ENCODE measurements around the gene EEA1.

The EEA1 gene

DNA sequence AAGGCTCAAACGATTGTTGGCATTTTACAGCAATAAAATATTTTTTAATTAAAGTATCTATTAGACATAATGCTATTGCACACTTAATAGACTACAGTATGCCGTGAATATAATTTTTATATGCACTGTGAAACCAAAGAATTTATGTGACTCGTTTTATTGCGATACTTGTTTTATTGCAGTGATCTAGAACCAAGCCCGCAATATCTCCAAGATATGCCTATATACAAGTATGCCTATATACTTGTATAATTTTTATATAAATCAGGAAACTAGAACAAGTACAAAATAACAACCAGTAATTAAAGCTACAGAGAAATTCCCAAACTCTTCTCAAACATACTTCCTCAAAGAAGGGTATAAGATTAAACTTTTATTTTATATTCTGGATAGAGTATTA, 31.3 kb downstream of the EEA1 start:
- no peaks in the 10 kb centered on the region for H3K4me1 ChIP-seq (ENCODE audit: control insufficient read depth, insufficient read depth, low read length)
- ChIA-PET POLR2A (no interaction called here), CTCF (no interaction called here)
- H3K27ac ChIP-seq (ENCODE audit: extremely low read depth, low read depth, low read length) = no peak overlapping the region
- no peaks in the 10 kb centered on the region for H3K9me3 ChIP-seq (ENCODE audit: control insufficient read depth, insufficient read depth, low read depth, low read length)
- H3K4me3 ChIP-seq (ENCODE audit: low read depth, low read length) = no peak overlapping the region
- H3K36me3 ChIP-seq (ENCODE audit: control insufficient read depth in 2 of 2, insufficient read depth in 1 of 2, low read length in 2 of 2) = no peaks in the 10 kb centered on the region; a peak in 1 of 3 replicates
- TF ChIP-seq, protein P1, sequence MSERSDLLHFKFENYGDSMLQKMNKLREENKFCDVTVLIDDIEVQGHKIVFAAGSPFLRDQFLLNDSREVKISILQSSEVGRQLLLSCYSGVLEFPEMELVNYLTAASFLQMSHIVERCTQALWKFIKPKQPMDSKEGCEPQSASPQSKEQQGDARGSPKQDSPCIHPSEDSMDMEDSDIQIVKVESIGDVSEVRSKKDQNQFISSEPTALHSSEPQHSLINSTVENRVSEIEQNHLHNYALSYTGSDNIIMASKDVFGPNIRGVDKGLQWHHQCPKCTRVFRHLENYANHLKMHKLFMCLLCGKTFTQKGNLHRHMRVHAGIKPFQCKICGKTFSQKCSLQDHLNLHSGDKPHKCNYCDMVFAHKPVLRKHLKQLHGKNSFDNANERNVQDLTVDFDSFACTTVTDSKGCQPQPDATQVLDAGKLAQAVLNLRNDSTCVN (tag by site-specific recombination; optimal IDR thresholded peaks at IDR 0.05) = no peak
- no peak for TF ChIP-seq RBAK (tag by site-specific recombination; IDR thresholded peaks at IDR 0.05)

DNA sequence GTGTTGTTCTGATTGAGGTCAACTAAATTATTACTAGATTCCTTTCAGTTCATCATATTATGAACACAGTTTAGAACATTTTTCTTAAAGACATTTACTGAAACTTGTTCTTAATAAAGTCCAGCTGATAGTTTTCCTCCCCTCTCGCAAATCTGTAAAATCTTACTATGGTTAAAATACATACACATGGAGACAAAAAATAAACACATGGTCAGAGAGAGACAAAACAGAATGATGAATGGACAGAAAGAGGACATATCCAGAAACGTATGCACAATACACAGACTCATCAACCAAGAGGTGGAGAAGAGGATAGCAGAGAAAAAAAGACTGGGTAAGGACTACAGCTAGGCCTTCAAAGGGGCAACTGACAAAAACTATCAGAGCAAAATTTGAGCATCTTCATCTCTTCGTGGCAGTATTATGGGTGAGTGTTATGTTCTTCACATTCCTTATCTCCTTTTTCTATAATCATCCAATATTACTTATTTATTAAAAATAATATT, 38.4 kb downstream of the EEA1 start:
- POLR2A ChIA-PET = no interaction called here
- H3K4me1 ChIP-seq (ENCODE audit: control insufficient read depth, insufficient read depth, low read length) = no peaks in the 10 kb centered on the region

DNA sequence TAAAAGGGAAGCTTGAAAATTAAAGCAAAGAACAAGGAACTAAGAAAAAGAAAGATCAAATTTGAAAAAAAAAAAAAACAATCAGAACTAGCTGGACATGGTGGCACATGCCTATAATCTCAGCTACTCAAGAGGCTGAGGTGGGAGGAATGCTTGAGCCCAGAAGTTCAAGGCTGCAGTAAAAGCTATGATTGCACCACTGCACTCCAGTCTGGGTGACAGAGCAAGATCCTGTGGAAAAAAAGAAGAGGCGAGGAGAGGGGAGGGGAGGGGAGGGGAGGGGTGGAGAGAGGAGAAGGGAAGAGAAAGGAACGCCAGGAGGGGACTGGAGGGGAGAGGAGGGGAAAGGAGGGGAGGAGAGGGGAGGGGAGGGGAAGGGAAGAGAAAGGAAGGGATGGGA, 43.0 kb downstream of the EEA1 start:
- no peak for TF ChIP-seq ZNF596 (tag by site-specific recombination; IDR thresholded peaks at IDR 0.05)
- TF ChIP-seq KLF16 (tag by site-specific recombination; IDR thresholded peaks at IDR 0.05) = no peak
- TF ChIP-seq, protein P2, sequence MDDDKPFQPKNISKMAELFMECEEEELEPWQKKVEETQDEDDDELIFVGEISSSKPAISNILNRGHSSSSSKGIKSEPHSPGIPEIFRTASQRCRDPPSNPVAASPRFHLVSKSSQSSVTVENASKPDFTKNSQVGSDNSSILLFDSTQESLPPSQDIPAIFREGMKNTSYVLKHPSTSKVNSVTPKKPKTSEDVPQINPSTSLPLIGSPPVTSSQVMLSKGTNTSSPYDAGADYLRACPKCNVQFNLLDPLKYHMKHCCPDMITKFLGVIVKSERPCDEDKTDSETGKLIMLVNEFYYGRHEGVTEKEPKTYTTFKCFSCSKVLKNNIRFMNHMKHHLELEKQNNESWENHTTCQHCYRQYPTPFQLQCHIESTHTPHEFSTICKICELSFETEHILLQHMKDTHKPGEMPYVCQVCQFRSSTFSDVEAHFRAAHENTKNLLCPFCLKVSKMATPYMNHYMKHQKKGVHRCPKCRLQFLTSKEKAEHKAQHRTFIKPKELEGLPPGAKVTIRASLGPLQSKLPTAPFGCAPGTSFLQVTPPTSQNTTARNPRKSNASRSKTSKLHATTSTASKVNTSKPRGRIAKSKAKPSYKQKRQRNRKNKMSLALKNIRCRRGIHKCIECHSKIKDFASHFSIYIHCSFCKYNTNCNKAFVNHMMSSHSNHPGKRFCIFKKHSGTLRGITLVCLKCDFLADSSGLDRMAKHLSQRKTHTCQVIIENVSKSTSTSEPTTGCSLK (tag by site-specific recombination; IDR thresholded peaks at IDR 0.05) = no peak
- TF ChIP-seq ZBTB7A (tag by site-specific recombination; IDR thresholded peaks at IDR 0.05; ENCODE audit: low read depth) = no peak
- TF ChIP-seq TRIM28 (IDR thresholded peaks at IDR 0.05; ENCODE audit: borderline replicate concordance, low read length) = no peak
- no peak for TF ChIP-seq ZNF155 (tag by site-specific recombination; IDR thresholded peaks at IDR 0.05)
- no peak for TF ChIP-seq KLF9 (tag by site-specific recombination; IDR thresholded peaks at IDR 0.05; ENCODE audit: low read depth)
- no peak for TF ChIP-seq ZNF555 (tag by site-specific recombination; conservative IDR thresholded peaks at IDR 0.05)
- no peak for TF ChIP-seq ZNF837 (tag by site-specific recombination; IDR thresholded peaks at IDR 0.05)
- TF ChIP-seq, protein P3, sequence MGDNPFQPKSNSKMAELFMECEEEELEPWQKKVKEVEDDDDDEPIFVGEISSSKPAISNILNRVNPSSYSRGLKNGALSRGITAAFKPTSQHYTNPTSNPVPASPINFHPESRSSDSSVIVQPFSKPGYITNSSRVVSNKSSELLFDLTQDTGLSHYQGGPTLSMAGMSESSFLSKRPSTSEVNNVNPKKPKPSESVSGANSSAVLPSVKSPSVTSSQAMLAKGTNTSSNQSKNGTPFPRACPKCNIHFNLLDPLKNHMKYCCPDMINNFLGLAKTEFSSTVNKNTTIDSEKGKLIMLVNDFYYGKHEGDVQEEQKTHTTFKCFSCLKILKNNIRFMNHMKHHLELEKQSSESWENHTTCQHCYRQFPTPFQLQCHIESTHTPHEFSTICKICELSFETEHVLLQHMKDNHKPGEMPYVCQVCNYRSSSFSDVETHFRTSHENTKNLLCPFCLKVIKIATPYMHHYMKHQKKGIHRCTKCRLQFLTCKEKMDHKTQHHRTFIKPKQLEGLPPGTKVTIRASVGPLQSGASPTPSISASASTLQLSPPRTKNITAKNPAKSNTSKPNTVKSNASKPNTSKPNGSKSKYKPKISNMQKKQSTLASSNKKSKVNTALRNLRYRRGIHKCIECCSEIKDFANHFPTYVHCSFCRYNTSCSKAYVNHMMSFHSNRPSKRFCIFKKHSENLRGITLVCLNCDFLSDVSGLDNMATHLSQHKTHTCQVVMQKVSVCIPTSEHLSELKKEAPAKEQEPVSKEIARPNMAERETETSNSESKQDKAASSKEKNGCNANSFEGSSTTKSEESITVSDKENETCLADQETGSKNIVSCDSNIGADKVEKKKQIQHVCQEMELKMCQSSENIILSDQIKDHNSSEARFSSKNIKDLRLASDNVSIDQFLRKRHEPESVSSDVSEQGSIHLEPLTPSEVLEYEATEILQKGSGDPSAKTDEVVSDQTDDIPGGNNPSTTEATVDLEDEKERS (tag by site-specific recombination; IDR thresholded peaks at IDR 0.05) = no peak
- no peak overlapping the region for H3K27ac ChIP-seq (ENCODE audit: extremely low read depth, low read depth, low read length)
- POLR2A ChIA-PET = no interaction called here

More for the DNA sequence above, 38.4 kb downstream of the EEA1 start:
- Histone ChIP-seq H3K36me3 (ENCODE audit: control insufficient read depth in 2 of 2, insufficient read depth in 1 of 2, low read length in 2 of 2) (peaks cover under 1 to 3% of the 10 kb centered on the region in 2 experiments; a peak in 2 of 3 replicates), H3K4me3 (ENCODE audit: low read depth, low read length) (no peak overlapping the region), H3K27ac (ENCODE audit: extremely low read depth, low read depth, low read length) (no peak overlapping the region), H3K9me3 (ENCODE audit: control insufficient read depth, insufficient read depth, low read depth, low read length) (no peaks in the 10 kb centered on the region)
- CTCF ChIA-PET = no interaction called here
- no peak for TF ChIP-seq WT1 (tag by site-specific recombination; IDR thresholded peaks at IDR 0.05)
- TF ChIP-seq, protein P4, sequence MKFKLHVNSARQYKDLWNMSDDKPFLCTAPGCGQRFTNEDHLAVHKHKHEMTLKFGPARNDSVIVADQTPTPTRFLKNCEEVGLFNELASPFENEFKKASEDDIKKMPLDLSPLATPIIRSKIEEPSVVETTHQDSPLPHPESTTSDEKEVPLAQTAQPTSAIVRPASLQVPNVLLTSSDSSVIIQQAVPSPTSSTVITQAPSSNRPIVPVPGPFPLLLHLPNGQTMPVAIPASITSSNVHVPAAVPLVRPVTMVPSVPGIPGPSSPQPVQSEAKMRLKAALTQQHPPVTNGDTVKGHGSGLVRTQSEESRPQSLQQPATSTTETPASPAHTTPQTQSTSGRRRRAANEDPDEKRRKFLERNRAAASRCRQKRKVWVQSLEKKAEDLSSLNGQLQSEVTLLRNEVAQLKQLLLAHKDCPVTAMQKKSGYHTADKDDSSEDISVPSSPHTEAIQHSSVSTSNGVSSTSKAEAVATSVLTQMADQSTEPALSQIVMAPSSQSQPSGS (tag by site-specific recombination; IDR thresholded peaks at IDR 0.05; ENCODE audit: low read depth) = no peak
- TF ChIP-seq, protein P5, sequence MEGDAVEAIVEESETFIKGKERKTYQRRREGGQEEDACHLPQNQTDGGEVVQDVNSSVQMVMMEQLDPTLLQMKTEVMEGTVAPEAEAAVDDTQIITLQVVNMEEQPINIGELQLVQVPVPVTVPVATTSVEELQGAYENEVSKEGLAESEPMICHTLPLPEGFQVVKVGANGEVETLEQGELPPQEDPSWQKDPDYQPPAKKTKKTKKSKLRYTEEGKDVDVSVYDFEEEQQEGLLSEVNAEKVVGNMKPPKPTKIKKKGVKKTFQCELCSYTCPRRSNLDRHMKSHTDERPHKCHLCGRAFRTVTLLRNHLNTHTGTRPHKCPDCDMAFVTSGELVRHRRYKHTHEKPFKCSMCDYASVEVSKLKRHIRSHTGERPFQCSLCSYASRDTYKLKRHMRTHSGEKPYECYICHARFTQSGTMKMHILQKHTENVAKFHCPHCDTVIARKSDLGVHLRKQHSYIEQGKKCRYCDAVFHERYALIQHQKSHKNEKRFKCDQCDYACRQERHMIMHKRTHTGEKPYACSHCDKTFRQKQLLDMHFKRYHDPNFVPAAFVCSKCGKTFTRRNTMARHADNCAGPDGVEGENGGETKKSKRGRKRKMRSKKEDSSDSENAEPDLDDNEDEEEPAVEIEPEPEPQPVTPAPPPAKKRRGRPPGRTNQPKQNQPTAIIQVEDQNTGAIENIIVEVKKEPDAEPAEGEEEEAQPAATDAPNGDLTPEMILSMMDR (tag by site-specific recombination; IDR thresholded peaks at IDR 0.05) = no peak

More for the DNA sequence above, 43.0 kb downstream of the EEA1 start:
- Histone ChIP-seq H3K4me1 (ENCODE audit: control insufficient read depth, insufficient read depth, low read length) (no peaks in the 10 kb centered on the region), H3K36me3 (ENCODE audit: control insufficient read depth in 2 of 2, insufficient read depth in 1 of 2, low read length in 2 of 2) (peaks cover 3 to 5% of the 10 kb centered on the region in 2 experiments; a peak in 2 of 3 replicates), H3K4me3 (ENCODE audit: low read depth, low read length) (no peak overlapping the region), H3K9me3 (ENCODE audit: control insufficient read depth, insufficient read depth, low read depth, low read length) (no peaks in the 10 kb centered on the region)
- CTCF ChIA-PET = interaction anchor here (0.6 kb wide), 1 partner anchor 177 kb away, joined by 5 read pairs; no protein-coding TSS in a partner anchor

Measured in HEK293 (cell line).